Ammon's horn (tissue), 1 donor: ENCODE measurements around the gene LOXL3.
"Not testable (repeated sequence)": the region's sequence is repeated elsewhere in the genome, so short reads cannot be mapped to it uniquely, and the experiment has no call there.

Experiments used
- DNase-seq: peaks from one replicate; pipeline ENCODE4 v3.0.0-alpha.2; 2016; ENCODE audit warnings: low spot score

LOXL3 gene

GRCh38 chr2:74573747-74574562 lies 20.2 kb upstream of the LOXL3 start:
- DNase-seq, result peak; percentile 60

- no peak for DNase-seq
Observed at GRCh38 chr2:74572178-74572925, 18.6 kb upstream of the LOXL3 start.

- no peak for DNase-seq
Observed at GRCh38 chr2:74571058-74571457, 17.3 kb upstream of the LOXL3 start.

- no peak for DNase-seq
Observed at GRCh38 chr2:74569686-74570085, 15.9 kb upstream of the LOXL3 start.

GRCh38 chr2:74567881-74568280 lies 14.1 kb upstream of the LOXL3 start:
- DNase-seq, result no peak

GRCh38 chr2:74566754-74567085 lies 13.0 kb upstream of the LOXL3 start:
- no peak for DNase-seq

- no peak for DNase-seq
Observed at GRCh38 chr2:74566076-74566753, 12.5 kb upstream of the LOXL3 start.

GRCh38 chr2:74564222-74564621 lies 10.5 kb upstream of the LOXL3 start:
- no peak for DNase-seq

GRCh38 chr2:74562126-74562775 lies 8.5 kb upstream of the LOXL3 start:
- DNase-seq, result no peak

- not testable (repeated sequence) for DNase-seq
Observed at GRCh38 chr2:74561022-74561421, 7.3 kb upstream of the LOXL3 start.

- DNase-seq, result no peak
Observed at GRCh38 chr2:74560591-74560990, 6.8 kb upstream of the LOXL3 start.

- DNase-seq, result no peak
Observed at GRCh38 chr2:74559912-74560311, 6.2 kb upstream of the LOXL3 start.

GRCh38 chr2:74558284-74559230 lies 4.8 kb upstream of the LOXL3 start:
- no peak for DNase-seq

GRCh38 chr2:74556831-74557370 lies 3.2 kb upstream of the LOXL3 start:
- no peak for DNase-seq

- no peak for DNase-seq
Observed at GRCh38 chr2:74556159-74556558, 2.4 kb upstream of the LOXL3 start.

- peak; percentile 46 for DNase-seq
Observed at GRCh38 chr2:74555610-74556103, 1.9 kb upstream of the LOXL3 start.

GRCh38 chr2:74554820-74555531 lies 1.2 kb upstream of the LOXL3 start:
- DNase-seq, result no peak

GRCh38 chr2:74552914-74553811 lies 579 bp downstream of the LOXL3 start:
- DNase-seq, result peak; percentile 48
